HEK293 (cell line): ENCODE data around the gene HNRNPUL1.

Experiments used
- YY2 ChIP-seq: fragments of 450-650 bp; formaldehyde crosslinking; IDR thresholded peaks from 2 replicates; pipeline ENCODE4 v1.5.1; 2016; ENCODE audit warnings: missing biosample characterization, missing genetic modification characterization
- ZBTB17 ChIP-seq: fragments of 450-650 bp; formaldehyde crosslinking; IDR thresholded peaks from 2 replicates; pipeline ENCODE4 v1.5.1; 2016; ENCODE audit warnings: missing biosample characterization, missing genetic modification characterization
- ZBTB21 ChIP-seq: fragments of 450-650 bp; formaldehyde crosslinking; IDR thresholded peaks from 2 replicates; pipeline ENCODE4 v1.5.1; 2017; ENCODE audit warnings: missing biosample characterization, missing genetic modification characterization
- ZFHX2 ChIP-seq: fragments of 450-650 bp; formaldehyde crosslinking; conservative IDR thresholded peaks from 2 replicates; pipeline ENCODE4 v1.5.1; 2016; ENCODE audit warnings: missing biosample characterization, missing genetic modification characterization
- ZNF112 ChIP-seq: fragments of 450-650 bp; formaldehyde crosslinking; IDR thresholded peaks from 2 replicates; pipeline ENCODE4 v1.5.0; 2017; ENCODE audit warnings: missing biosample characterization, missing genetic modification characterization
- ZNF133 ChIP-seq: fragments of 450-650 bp; formaldehyde crosslinking; IDR thresholded peaks from 2 replicates; pipeline ENCODE4 v1.5.1; 2016; ENCODE audit warnings: missing biosample characterization, missing genetic modification characterization
- ZNF223 ChIP-seq: fragments of 450-650 bp; formaldehyde crosslinking; IDR thresholded peaks from 2 replicates; pipeline ENCODE4 v1.5.1; 2016; ENCODE audit warnings: missing biosample characterization, missing genetic modification characterization
- ZNF335 ChIP-seq: fragments of 450-650 bp; formaldehyde crosslinking; conservative IDR thresholded peaks from 2 replicates; pipeline ENCODE4 v1.5.1; 2016; ENCODE audit warnings: missing biosample characterization, missing genetic modification characterization
- ZNF366 ChIP-seq: fragments of 450-650 bp; formaldehyde crosslinking; conservative IDR thresholded peaks from 2 replicates; pipeline ENCODE4 v1.5.1; 2016; ENCODE audit warnings: missing biosample characterization, missing genetic modification characterization
- ZNF585B ChIP-seq: fragments of 450-650 bp; formaldehyde crosslinking; IDR thresholded peaks from 2 replicates; pipeline ENCODE4 v1.5.1; 2016; ENCODE audit warnings: missing biosample characterization, missing genetic modification characterization
- ZNF610 ChIP-seq: fragments of 450-650 bp; formaldehyde crosslinking; IDR thresholded peaks from 2 replicates; pipeline ENCODE4 v1.5.1; 2016; ENCODE audit warnings: missing biosample characterization, missing genetic modification characterization, borderline replicate concordance
- ZNF707 ChIP-seq: fragments of 450-650 bp; formaldehyde crosslinking; IDR thresholded peaks from 2 replicates; pipeline ENCODE4 v1.5.1; 2016; ENCODE audit warnings: missing biosample characterization, missing genetic modification characterization
- ZNF791 ChIP-seq: fragments of 450-650 bp; formaldehyde crosslinking; IDR thresholded peaks from 2 replicates; pipeline ENCODE4 v1.5.1; 2016; ENCODE audit warnings: missing biosample characterization, missing genetic modification characterization
- ZSCAN23 ChIP-seq: fragments of 450-650 bp; formaldehyde crosslinking; IDR thresholded peaks from 2 replicates; pipeline ENCODE4 v1.5.1; 2016; ENCODE audit warnings: missing biosample characterization, missing genetic modification characterization
- TF ChIP-seq, protein P1 (sequence below): fragments of 450-650 bp; formaldehyde crosslinking; IDR thresholded peaks from 2 replicates; pipeline ENCODE4 v1.5.1; 2016; ENCODE audit warnings: missing biosample characterization, missing genetic modification characterization
- TF ChIP-seq, protein P2 (sequence below): fragments of 450-650 bp; formaldehyde crosslinking; conservative IDR thresholded peaks from 2 replicates; pipeline ENCODE4 v1.5.1; 2016; ENCODE audit warnings: low read depth, missing biosample characterization, missing genetic modification characterization
- TF ChIP-seq, protein P3 (sequence below): fragments of 450-650 bp; formaldehyde crosslinking; IDR thresholded peaks from 2 replicates; pipeline ENCODE4 v1.5.1; 2016; ENCODE audit warnings: missing biosample characterization, missing genetic modification characterization
- TF ChIP-seq, protein P4 (sequence below): fragments of 450-650 bp; formaldehyde crosslinking; IDR thresholded peaks from 2 replicates; pipeline ENCODE4 v1.5.1; 2017; ENCODE audit warnings: missing biosample characterization, missing genetic modification characterization
- TF ChIP-seq, protein P5 (sequence below): fragments of 450-650 bp; formaldehyde crosslinking; IDR thresholded peaks from 2 replicates; pipeline ENCODE4 v1.5.1; 2016; ENCODE audit warnings: missing biosample characterization, missing genetic modification characterization
- TF ChIP-seq, protein P6 (sequence below): fragments of 450-650 bp; formaldehyde crosslinking; IDR thresholded peaks from 2 replicates; pipeline ENCODE4 v1.5.1; 2016; ENCODE audit warnings: missing biosample characterization, missing genetic modification characterization
- TF ChIP-seq, protein P7 (sequence below): fragments of 450-650 bp; formaldehyde crosslinking; IDR thresholded peaks from 2 replicates; pipeline ENCODE4 v1.5.1; 2016; ENCODE audit warnings: missing biosample characterization, missing genetic modification characterization
- TF ChIP-seq, protein P8 (sequence below): fragments of 450-650 bp; formaldehyde crosslinking; IDR thresholded peaks from 2 replicates; pipeline ENCODE4 v1.5.1; 2017; ENCODE audit warnings: missing biosample characterization, missing genetic modification characterization

The HNRNPUL1 gene

DNA sequence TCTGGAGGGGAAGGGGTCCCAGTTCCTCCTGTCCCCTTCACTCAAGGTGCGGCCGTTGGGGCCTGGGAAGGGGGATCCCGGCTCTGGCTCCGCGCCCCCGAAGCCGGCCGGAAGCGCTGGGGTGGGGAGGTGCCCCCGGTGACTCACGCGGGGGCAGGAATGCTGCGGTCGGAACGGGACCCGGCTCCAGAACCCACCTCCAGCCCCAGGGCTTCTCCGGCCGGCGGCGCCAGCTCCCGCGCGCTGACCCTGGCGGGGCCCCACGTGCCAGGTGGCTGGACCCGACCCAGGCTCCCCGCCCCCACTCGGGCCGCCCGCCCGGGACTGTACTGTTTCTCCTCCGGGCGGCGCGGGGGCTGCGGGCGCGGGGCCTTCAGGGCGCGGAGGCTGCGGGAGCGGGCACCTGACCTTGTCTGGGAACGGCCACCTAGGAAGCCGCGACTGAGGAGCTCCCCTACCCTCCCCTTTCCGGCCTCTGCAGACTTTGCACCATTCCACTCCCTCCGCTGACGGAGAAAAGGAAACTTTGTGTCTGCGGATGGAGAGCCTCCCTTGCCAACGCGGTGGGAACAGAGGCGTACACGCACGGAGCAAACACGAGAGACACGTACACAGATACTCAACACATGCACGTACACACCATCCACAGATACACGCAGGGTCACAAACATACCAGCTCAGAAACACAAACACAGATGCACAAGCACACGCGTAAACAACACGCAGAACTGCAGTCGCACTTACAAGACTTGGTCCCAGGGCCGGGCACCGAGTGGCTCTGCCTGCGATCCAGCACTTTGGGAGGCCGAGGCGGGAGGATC lies 37.9 kb upstream of the HNRNPUL1 start (continued):
- no peak; the same call in none of the 2 replicates for TF ChIP-seq ZBTB21
- TF ChIP-seq ZNF610 (tag by site-specific recombination), result no peak
- TF ChIP-seq, protein P1, sequence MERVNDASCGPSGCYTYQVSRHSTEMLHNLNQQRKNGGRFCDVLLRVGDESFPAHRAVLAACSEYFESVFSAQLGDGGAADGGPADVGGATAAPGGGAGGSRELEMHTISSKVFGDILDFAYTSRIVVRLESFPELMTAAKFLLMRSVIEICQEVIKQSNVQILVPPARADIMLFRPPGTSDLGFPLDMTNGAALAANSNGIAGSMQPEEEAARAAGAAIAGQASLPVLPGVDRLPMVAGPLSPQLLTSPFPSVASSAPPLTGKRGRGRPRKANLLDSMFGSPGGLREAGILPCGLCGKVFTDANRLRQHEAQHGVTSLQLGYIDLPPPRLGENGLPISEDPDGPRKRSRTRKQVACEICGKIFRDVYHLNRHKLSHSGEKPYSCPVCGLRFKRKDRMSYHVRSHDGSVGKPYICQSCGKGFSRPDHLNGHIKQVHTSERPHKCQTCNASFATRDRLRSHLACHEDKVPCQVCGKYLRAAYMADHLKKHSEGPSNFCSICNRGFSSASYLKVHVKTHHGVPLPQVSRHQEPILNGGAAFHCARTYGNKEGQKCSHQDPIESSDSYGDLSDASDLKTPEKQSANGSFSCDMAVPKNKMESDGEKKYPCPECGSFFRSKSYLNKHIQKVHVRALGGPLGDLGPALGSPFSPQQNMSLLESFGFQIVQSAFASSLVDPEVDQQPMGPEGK (tag by site-specific recombination), result peak; percentile 85
- no peak for TF ChIP-seq ZNF112 (tag by site-specific recombination)
- TF ChIP-seq ZSCAN23 (tag by site-specific recombination), result no peak
- TF ChIP-seq, protein P2, sequence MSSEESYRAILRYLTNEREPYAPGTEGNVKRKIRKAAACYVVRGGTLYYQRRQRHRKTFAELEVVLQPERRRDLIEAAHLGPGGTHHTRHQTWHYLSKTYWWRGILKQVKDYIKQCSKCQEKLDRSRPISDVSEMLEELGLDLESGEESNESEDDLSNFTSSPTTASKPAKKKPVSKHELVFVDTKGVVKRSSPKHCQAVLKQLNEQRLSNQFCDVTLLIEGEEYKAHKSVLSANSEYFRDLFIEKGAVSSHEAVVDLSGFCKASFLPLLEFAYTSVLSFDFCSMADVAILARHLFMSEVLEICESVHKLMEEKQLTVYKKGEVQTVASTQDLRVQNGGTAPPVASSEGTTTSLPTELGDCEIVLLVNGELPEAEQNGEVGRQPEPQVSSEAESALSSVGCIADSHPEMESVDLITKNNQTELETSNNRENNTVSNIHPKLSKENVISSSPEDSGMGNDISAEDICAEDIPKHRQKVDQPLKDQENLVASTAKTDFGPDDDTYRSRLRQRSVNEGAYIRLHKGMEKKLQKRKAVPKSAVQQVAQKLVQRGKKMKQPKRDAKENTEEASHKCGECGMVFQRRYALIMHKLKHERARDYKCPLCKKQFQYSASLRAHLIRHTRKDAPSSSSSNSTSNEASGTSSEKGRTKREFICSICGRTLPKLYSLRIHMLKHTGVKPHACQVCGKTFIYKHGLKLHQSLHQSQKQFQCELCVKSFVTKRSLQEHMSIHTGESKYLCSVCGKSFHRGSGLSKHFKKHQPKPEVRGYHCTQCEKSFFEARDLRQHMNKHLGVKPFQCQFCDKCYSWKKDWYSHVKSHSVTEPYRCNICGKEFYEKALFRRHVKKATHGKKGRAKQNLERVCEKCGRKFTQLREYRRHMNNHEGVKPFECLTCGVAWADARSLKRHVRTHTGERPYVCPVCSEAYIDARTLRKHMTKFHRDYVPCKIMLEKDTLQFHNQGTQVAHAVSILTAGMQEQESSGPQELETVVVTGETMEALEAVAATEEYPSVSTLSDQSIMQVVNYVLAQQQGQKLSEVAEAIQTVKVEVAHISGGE, result peak; percentile 42
- TF ChIP-seq ZNF133 (tag by site-specific recombination), result no peak
- TF ChIP-seq ZNF223 (tag by site-specific recombination), result no peak
- 0 out of 2 replicates have a peak, but pooled peaks have one; percentile 12 for TF ChIP-seq ZNF585B (tag by site-specific recombination)
- TF ChIP-seq, protein P3, sequence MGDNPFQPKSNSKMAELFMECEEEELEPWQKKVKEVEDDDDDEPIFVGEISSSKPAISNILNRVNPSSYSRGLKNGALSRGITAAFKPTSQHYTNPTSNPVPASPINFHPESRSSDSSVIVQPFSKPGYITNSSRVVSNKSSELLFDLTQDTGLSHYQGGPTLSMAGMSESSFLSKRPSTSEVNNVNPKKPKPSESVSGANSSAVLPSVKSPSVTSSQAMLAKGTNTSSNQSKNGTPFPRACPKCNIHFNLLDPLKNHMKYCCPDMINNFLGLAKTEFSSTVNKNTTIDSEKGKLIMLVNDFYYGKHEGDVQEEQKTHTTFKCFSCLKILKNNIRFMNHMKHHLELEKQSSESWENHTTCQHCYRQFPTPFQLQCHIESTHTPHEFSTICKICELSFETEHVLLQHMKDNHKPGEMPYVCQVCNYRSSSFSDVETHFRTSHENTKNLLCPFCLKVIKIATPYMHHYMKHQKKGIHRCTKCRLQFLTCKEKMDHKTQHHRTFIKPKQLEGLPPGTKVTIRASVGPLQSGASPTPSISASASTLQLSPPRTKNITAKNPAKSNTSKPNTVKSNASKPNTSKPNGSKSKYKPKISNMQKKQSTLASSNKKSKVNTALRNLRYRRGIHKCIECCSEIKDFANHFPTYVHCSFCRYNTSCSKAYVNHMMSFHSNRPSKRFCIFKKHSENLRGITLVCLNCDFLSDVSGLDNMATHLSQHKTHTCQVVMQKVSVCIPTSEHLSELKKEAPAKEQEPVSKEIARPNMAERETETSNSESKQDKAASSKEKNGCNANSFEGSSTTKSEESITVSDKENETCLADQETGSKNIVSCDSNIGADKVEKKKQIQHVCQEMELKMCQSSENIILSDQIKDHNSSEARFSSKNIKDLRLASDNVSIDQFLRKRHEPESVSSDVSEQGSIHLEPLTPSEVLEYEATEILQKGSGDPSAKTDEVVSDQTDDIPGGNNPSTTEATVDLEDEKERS, result 0 out of 2 replicates have a peak, but pooled peaks have one; percentile 32
- TF ChIP-seq ZFHX2 (tag by site-specific recombination), result peak; percentile 94
- TF ChIP-seq, protein P4, sequence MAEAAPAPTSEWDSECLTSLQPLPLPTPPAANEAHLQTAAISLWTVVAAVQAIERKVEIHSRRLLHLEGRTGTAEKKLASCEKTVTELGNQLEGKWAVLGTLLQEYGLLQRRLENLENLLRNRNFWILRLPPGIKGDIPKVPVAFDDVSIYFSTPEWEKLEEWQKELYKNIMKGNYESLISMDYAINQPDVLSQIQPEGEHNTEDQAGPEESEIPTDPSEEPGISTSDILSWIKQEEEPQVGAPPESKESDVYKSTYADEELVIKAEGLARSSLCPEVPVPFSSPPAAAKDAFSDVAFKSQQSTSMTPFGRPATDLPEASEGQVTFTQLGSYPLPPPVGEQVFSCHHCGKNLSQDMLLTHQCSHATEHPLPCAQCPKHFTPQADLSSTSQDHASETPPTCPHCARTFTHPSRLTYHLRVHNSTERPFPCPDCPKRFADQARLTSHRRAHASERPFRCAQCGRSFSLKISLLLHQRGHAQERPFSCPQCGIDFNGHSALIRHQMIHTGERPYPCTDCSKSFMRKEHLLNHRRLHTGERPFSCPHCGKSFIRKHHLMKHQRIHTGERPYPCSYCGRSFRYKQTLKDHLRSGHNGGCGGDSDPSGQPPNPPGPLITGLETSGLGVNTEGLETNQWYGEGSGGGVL, result peak; percentile 96
- no peak for TF ChIP-seq YY2
- TF ChIP-seq ZNF791 (tag by site-specific recombination), result no peak
- peak; percentile 52 for TF ChIP-seq ZBTB17 (tag by site-specific recombination)
- TF ChIP-seq, protein P5, sequence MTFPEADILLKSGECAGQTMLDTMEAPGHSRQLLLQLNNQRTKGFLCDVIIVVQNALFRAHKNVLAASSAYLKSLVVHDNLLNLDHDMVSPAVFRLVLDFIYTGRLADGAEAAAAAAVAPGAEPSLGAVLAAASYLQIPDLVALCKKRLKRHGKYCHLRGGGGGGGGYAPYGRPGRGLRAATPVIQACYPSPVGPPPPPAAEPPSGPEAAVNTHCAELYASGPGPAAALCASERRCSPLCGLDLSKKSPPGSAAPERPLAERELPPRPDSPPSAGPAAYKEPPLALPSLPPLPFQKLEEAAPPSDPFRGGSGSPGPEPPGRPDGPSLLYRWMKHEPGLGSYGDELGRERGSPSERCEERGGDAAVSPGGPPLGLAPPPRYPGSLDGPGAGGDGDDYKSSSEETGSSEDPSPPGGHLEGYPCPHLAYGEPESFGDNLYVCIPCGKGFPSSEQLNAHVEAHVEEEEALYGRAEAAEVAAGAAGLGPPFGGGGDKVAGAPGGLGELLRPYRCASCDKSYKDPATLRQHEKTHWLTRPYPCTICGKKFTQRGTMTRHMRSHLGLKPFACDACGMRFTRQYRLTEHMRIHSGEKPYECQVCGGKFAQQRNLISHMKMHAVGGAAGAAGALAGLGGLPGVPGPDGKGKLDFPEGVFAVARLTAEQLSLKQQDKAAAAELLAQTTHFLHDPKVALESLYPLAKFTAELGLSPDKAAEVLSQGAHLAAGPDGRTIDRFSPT (tag by site-specific recombination), result peak; percentile 56; the same call in 1 of the 2 replicates
- 0 out of 2 replicates have a peak, but pooled peaks have one; percentile 16 for TF ChIP-seq ZNF366 (tag by site-specific recombination)
- TF ChIP-seq ZNF707 (tag by site-specific recombination), result no peak
- TF ChIP-seq, protein P6, sequence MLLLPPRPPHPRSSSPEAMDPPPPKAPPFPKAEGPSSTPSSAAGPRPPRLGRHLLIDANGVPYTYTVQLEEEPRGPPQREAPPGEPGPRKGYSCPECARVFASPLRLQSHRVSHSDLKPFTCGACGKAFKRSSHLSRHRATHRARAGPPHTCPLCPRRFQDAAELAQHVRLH (tag by site-specific recombination), result no peak
- TF ChIP-seq ZNF335 (tag by site-specific recombination), result peak; percentile 57; the same call in 1 of the 2 replicates
- TF ChIP-seq, protein P7, sequence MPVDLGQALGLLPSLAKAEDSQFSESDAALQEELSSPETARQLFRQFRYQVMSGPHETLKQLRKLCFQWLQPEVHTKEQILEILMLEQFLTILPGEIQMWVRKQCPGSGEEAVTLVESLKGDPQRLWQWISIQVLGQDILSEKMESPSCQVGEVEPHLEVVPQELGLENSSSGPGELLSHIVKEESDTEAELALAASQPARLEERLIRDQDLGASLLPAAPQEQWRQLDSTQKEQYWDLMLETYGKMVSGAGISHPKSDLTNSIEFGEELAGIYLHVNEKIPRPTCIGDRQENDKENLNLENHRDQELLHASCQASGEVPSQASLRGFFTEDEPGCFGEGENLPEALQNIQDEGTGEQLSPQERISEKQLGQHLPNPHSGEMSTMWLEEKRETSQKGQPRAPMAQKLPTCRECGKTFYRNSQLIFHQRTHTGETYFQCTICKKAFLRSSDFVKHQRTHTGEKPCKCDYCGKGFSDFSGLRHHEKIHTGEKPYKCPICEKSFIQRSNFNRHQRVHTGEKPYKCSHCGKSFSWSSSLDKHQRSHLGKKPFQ (tag by site-specific recombination), result 0 out of 2 replicates have a peak, but pooled peaks have one; percentile 26
- TF ChIP-seq, protein P8, sequence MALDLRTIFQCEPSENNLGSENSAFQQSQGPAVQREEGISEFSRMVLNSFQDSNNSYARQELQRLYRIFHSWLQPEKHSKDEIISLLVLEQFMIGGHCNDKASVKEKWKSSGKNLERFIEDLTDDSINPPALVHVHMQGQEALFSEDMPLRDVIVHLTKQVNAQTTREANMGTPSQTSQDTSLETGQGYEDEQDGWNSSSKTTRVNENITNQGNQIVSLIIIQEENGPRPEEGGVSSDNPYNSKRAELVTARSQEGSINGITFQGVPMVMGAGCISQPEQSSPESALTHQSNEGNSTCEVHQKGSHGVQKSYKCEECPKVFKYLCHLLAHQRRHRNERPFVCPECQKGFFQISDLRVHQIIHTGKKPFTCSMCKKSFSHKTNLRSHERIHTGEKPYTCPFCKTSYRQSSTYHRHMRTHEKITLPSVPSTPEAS (tag by site-specific recombination), result peak; percentile 60
